SHP77 (cell line): ENCODE data around the gene MACF1.

Source experiments
- DNase-seq, 2 experiments: peaks; one replicate each; lab custom pipeline; 2025; lab: John Stamatoyannopoulos, UW

Gene MACF1

DNA sequence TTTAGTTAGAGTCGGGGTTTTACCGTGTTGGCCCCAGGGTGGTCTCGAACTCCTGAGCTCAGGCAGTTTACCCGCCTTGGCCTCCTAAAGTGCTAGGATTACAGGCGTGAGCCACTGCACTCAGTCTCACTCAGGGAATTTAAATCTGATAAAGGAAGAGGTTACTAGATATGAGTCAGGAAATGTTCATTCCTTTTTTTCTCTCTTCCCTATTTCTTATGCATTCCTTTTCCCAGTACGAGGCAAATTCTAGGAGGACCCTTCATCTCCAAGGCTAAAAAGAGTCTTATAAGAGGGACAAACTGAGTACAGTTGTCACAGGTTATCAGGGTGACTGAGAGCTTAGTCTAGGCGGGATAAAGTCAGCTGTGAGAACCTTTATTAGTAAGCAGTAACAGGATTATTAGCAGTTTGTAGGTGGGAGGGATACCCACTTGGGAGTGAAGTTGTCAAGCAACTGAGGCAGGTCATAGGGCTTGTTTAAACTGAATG, 9.1 kb downstream of the MACF1 start:
- DNase-seq, result no peak

DNA sequence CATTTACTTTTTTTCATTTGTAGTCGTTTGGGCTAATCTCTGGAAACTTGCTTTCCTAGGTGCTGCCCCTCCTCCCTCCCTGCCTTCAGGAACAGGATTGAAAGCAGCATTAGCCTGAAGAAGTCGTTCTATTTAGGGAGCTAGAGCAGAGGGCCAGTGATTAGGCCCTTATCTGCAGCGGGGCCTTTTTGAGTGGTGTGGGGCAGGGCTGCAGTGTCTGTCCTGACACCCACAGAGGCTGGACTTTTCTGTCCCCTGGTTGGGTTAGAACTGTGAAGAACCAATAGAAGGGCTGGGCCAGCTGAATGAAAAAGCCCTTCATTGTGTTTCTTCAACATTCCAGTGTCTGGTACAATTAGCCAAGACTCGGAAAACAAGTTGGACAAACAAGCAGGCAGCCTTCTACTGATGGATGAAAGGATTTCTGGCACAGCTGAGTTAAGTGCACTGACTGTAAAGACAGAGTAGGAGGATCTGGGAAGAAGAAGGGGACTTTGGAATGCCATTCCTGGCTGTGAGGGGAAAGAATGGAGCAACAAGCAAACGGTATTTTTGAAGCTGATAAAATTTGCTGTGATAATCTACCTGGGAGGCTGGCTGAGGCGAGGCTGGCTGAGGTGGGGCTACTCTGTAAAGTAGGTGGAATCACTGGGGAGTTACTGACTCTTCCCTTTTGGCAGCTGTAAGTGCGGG, 9.7 kb downstream of the MACF1 start:
- no peak for DNase-seq

DNA sequence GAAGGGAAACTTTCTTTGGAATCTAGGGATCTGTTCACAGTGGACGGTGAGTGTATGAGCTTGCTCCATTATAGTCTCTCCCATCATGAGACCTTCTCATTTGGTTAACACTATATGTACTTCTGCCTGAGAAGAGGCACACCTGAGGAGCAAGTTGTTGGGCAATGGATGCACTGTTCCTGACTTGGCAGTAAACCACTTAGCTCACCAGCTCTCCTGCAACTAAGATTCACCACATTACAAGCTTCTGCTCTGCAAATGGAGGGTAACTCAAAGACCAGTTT, 10.2 kb downstream of the MACF1 start:
- no peak for DNase-seq

DNA sequence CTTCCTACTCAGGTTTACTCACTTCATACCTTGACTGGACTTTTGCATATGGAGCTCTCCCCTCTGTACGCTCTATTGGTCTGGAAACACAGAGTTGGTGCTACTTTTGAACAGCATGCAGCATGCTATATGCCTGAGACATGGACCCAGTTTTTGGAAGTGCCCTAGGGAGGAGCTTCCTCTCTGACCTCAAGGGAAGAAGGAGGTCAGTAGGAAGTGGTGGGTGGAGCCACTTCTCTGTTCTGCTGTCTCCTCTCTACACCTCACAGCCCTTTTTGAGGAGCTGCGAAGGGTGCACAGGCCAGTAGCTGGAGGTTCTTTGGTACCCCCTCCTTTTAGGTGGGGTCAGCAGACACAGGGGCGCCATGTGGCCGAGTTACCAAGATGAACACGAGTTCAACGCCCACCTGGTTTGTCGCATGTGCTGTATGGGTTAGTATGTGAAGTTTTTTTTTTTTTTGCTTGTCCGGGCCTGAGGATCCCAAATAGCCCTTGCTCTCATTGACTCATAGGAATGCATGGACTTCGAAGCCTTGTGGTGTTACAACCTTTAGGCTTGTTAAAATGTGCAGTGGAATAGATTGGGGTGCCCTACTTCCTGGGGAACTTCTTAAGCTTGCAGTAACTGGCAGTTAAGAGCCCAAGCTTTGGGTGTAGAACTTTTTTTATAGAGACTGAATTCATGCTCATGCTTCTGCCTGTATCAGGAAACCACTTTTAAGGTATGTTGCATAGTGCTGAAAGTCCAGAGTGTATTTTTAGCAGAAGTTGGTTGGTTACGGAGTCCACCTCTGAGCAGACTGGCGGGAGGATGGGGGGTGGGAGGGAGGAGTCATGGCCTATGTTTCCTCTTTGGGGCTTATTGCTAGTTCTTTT, 10.7 kb downstream of the MACF1 start:
- DNase-seq, result no peak

DNA sequence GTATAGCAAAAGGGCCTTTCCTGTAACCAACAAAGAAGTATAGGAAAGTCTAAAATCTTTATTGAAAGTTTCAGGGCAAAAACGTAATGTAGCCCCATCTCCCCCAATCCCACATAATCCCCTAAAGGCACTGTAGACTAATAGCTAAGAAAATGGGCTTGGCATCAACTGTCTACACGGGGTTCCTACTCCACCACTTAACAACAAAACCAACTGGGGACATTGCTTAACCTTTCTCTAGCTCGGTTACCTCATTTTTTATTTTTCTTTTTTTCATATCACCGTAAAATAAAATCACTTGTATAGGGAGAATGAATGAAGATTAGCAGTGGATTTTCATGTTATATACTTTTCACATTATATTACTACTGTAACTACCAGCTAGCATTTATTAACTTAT, 12.3 kb downstream of the MACF1 start:
- no peak for DNase-seq

DNA sequence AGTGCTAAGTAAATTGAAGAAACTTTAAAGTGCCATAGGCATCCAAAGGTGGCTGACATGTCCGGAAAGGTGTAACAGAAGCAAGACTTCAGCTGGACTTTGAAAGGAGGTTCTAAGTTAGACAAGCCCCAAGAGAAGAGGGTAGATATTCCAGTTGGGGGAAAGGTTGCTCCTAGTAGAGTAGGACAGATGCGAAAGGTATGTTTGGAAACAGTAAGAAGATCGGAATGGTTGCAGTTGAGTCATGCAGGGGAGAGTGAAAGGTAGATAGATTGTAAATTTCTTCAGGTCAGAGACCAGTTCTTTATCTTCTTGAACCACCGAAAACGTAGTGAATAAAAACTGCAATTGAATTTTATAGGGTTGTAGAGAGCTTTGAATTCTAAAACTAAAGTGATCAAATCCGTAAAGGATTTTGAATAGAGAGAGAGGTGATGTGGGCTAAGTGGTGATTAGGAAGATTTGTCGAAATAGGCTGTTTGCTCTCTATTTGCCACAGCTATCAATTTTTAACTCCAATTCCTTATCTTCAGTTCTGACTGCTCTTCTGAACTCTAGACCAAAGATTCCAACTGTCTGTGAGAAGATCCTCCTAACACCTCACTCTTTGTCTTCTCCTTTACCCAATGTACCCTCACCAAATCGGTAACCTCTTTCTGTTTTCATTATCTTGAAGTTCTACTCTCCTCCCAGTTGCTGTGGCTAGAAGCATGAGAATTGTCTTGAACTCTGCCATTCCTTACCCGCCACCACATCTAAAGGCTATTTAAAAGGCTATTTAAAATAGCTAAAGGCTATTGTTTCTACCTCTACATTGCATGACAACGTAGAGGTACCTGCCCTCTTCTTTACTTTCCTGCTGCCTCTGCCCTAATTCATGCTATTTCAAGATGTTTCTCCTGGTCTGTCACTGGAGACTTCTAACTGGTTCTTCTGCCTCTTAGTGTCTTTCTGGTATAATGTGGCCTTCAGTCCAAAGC, 16.7 kb downstream of the MACF1 start:
- no peak for DNase-seq

DNA sequence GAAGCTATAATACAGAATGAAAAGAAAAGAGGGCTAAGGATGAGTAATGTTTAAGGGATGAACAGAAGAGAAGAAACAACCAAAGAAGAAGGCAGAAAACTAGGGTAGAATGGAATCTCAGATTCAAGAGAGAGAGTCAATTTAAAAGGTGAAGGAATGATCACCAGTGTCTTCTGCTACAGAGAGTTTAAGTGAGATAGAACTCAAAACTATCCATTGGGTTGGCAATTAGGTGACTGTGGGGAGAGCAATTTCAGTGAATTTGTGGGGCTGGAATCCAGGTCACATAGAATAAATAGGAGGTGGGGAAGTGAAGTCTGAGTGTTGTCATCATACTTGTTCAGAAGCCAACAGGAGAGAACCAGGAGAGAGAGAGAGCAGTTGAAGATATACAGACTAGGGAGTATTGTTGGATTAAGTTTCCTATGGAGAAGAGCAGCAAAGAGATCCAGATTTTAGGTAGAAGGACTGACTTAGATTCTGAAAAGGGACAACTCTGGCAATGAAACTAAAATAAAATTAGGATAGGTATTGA, 19.9 kb downstream of the MACF1 start:
- DNase-seq, result no peak

- DNase-seq, result no peak
Measured at GRCh38 chr1:39226836-39227235, 22.3 kb downstream of the MACF1 start.

DNA sequence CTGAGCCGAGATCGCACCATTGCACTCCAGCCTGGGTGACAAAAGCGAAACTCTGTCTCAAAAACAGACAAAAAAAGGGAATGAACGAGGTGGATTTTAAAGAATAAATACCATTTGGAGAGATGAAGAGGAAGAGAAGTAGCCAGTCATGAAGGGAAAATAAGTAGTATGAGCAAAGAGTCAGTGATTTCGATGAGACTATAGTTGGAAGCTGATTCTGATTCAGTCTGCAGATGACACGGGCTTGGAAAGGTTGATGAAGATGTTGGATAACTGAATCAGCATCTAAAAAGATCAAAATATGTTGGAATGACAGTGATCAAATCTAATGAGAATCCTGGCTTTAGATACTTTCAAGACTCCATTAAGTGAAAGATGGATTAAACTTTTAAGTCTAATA, 23.8 kb downstream of the MACF1 start:
- no peak for DNase-seq

- no peak for DNase-seq
Measured at GRCh38 chr1:39229504-39229903, 25.0 kb downstream of the MACF1 start.

DNA sequence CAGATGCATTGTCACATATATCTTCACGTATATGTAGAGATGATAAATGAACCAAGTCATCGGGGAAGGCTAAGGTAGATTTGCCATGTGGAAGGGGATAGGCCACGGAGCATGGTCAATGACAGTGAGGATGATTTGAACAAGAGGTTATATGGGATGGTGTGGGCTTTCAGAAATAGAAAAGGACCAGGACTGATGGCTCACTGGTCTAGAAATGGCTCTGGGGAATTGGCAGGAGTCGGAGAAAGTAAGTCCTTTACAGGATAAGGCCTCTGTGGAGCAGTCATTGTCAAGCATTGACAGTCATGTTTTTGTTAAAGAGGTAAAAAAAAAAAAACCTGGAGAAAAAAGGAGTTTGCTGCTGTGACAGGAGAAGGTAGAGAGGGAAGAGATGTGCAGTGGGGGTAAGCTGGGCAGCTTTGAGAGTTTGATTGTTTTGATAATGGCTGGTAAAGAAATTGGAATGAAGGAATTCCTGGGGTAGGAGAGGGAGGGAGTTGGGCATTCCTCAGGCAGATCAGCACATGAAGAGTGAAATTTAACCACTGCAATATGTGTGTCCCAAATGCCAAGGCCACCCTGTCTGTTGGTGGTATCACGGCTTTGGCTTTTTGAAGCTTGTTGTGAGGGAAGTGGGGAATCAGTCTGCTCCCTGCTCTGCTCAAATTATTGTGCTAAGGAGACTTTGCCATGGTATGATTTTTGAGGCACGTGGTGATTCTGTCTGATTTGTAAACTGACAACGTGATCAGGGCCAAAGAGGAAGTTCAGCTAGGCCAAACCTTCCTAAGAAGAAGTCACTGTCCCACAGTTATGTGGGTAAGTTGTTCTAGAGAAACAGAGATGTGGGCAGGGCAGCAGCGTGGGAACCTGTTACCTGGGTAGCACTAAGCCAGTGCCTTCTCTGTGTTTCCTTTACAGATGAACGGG, 26.0 kb downstream of the MACF1 start:
- DNase-seq, result no peak

GRCh38 chr1:39236971-39237370, 32.5 kb downstream of the MACF1 start:
- no peak for DNase-seq

GRCh38 chr1:39238476-39238875, 34.0 kb downstream of the MACF1 start:
- no peak for DNase-seq

DNA sequence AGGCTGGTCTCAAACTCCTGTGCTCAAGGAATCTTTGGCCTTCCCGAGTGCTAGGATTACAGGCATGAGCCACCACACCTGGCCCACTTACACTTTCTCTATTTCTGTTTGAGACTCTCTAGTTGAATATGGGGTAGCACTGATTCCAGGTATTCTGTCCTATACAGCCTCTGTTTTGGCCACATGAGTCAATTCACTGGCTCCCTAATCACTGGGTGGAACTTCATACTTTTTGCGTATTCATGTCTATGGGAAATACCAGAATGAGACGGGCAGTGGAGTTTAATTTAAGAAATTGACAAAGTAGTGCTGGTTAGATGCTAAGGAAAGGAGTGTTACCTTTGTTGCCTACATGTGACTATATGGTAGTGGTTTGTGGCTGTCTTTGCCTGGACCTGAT, 35.5 kb downstream of the MACF1 start:
- no peak for DNase-seq

GRCh38 chr1:39243302-39243701, 38.8 kb downstream of the MACF1 start:
- no peak for DNase-seq

- no peak for DNase-seq
Measured at GRCh38 chr1:39250460-39251240, 46.2 kb downstream of the MACF1 start.

- DNase-seq, result no peak
Measured at GRCh38 chr1:39255222-39255621, 50.7 kb downstream of the MACF1 start.

DNA sequence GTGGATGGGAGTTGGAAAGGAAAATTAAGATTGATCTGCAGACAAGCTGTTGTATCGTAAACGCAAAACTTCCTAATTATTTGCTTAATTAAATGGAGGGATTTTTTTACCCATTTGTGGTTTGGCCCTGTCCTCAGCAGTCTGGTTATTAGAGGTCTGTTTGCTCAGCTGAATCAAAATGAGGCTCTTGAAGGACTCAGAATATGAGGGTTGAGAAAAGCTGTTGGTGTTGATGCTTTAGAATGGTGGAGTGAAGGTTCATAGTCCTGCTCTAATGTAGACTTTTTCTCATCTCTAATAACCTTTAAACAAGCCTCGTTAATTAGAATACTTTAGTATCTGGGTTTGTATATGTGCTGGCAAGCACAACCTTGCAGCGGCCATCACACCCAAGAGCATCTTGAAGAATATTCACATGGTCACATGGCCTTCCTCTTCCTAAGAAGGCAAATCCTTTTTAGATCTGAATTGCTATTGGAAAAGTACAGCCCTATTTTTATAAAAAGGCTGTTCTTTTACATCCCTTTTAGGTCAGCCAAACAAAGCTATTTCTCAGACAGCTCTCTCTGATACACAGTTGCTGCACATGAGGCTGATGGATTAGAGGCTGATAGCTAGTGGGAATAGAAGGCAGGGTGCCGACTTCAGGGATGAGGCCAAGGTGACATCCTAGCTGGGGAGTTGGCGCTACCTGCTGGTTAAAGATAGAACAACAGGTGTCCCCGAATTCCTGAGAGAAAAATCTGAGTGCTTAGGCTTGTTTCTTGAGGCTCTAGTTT, 53.8 kb downstream of the MACF1 start:
- peak; percentile 45 to 55 for DNase-seq

DNA sequence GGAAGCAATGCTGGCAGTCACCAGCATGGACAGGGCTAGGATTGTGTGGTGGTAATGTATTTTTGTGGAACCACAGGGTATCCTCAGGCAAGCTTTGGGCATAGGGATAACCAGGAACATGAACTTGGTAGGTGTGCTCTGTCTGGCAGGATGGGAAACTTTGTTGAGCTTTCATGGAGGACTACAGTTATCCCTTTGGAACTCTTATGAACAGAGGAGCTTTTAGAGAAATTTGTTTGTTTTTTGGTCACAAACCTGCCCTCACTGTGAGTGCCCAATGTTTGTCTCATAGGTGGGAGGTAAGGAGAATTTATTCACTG, 54.4 kb downstream of the MACF1 start:
- no peak for DNase-seq
